ENCODE data around the gene DMD. TPM values are rescaled to one million over a fixed set of nuclear protein-coding genes. Genes with fewer than 3 reads are reported as not detected.

DMD gene
- 27.1 and 30.6 TPM in 2 replicates for total RNA-seq (ENCODE audit: low replicate concordance)

DNA sequence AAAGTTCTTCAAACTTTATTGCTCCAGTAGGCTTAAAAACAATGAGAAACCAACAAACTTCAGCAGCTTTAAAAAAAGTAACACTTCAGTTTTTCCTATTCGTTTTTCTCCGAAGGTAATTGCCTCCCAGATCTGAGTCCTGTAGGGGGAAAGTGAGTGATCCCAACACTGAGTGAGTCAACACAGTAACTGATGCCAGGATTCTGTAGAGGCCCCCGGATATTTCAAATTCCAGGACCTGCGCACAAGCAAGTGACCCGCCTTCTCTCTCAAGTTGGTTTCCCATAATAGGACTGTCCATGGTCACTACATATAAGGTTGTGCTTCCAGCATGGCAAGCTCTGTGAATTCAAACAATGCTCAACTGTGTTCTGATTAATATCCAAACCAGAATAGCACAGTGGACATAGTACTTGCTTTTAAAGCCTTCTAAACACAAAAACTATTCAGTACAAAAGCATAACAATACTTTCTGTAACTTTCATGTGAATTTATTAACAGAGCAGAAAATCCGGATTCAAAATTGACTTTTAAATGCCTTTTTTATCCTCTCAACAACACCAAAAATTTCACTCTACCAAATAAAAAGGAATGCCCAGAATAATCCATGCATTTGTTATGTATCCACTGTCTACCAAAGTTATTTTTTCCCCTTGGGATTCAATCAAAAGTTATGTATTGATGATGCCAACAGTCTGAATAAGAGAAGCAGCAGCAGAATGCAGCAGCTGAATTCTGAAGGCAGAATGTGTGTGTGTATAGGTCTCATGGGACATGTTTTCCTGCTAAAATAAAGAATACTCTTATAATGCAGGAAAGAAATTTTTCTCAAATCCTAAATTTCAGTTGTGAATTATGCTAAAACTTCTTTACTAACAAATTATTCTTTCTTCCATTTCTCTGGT, at the start of gene DMD:
Gene DMD (minus strand): TSS at position 194 of the 905 bp plus-strand sequence. CDS start 237 bp downstream, outside the sequence.
- peak within 1 kb of the TSS; percentile 1 for H2AFZ ChIP-seq (replicated peaks)
- no peak within 1 kb of the TSS for H3K9ac ChIP-seq
- H3K27me3 ChIP-seq = no peaks in the 10 kb centered on the region
- Mint-ChIP-seq H3K4me1 (peaks cover 8% of the 10 kb centered on the region), H3K27ac (no peak within 1 kb of the TSS), H3K36me3 (no peaks in the 10 kb centered on the region), H3K27me3 (ENCODE audit: insufficient read depth, low read depth) (no peaks in the 10 kb centered on the region), H3K4me3 (peak within 1 kb of the TSS; percentile 73), H3K9me3 (no peaks in the 10 kb centered on the region)
- H3K9me3 ChIP-seq (ENCODE audit: low read depth) = no peaks in the 10 kb centered on the region
- no peaks in the 10 kb centered on the region for H3K79me2 ChIP-seq (ENCODE audit: low read depth)
- DNase-seq (ENCODE audit: low spot score) = peak; percentile 41
- H3K4me3 ChIP-seq = no peak within 1 kb of the TSS
- TF ChIP-seq EZH2 (IDR thresholded peaks at IDR 0.05) (no peak), EZH2phosphoT487 (IDR thresholded peaks at IDR 0.05) (no peak)
- TF ChIP-seq, protein P1, sequence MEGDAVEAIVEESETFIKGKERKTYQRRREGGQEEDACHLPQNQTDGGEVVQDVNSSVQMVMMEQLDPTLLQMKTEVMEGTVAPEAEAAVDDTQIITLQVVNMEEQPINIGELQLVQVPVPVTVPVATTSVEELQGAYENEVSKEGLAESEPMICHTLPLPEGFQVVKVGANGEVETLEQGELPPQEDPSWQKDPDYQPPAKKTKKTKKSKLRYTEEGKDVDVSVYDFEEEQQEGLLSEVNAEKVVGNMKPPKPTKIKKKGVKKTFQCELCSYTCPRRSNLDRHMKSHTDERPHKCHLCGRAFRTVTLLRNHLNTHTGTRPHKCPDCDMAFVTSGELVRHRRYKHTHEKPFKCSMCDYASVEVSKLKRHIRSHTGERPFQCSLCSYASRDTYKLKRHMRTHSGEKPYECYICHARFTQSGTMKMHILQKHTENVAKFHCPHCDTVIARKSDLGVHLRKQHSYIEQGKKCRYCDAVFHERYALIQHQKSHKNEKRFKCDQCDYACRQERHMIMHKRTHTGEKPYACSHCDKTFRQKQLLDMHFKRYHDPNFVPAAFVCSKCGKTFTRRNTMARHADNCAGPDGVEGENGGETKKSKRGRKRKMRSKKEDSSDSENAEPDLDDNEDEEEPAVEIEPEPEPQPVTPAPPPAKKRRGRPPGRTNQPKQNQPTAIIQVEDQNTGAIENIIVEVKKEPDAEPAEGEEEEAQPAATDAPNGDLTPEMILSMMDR (IDR thresholded peaks at IDR 0.05) = no peak
- H3K4me1 ChIP-seq = no peaks in the 10 kb centered on the region
- no peaks in the 10 kb centered on the region for H3F3A ChIP-seq (ENCODE audit: low read depth)
- no peak within 1 kb of the TSS for H3K4me2 ChIP-seq
- H3K27ac ChIP-seq = no peak within 1 kb of the TSS
- no peaks in the 10 kb centered on the region for H4K20me1 ChIP-seq (ENCODE audit: low read depth)
- H3K36me3 ChIP-seq = no peaks in the 10 kb centered on the region

DNA sequence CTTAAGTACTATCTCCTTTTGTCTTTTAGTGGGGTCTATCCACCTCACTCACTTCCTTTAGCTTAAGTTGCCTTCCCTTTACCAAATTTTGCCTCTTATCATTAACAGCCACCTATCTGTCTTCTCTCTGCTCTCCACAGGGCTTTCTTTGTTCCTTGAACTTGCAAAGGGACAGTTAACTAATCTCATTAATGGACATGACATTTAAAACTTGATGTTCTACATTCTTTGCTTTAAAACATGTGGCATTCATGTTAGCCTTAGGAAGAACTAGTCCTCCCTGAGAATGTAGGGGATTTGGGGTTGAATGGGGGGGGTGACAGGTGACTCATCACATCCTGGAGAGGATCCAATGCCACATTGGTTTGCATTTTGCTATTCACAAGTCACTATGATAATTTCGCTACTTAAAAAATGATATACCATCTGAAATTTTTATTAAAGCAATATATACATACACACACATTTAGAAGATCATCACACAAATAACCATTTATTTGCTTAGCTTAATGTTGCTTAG, 41.0 kb upstream of the DMD start:
- Histone ChIP-seq H3F3A (ENCODE audit: low read depth) (no peaks in the 10 kb centered on the region), H3K4me3 (no peak overlapping the region), H3K4me1 (no peaks in the 10 kb centered on the region), H3K27ac (no peak overlapping the region), H3K9me3 (ENCODE audit: low read depth) (no peaks in the 10 kb centered on the region), H2AFZ (replicated peaks) (no peak overlapping the region), H3K4me2 (no peak overlapping the region), H4K20me1 (ENCODE audit: low read depth) (no peaks in the 10 kb centered on the region), H3K27me3 (no peaks in the 10 kb centered on the region), H3K79me2 (ENCODE audit: low read depth) (no peaks in the 10 kb centered on the region), H3K36me3 (no peaks in the 10 kb centered on the region), H3K9ac (no peak overlapping the region)
- Mint-ChIP-seq H3K4me1 (no peaks in the 10 kb centered on the region), H3K4me3 (no peak overlapping the region), H3K27ac (no peak overlapping the region), H3K36me3 (no peaks in the 10 kb centered on the region), H3K9me3 (no peaks in the 10 kb centered on the region), H3K27me3 (ENCODE audit: insufficient read depth, low read depth) (peaks cover 2% of the 10 kb centered on the region)
- DNase-seq (ENCODE audit: low spot score) = no peak
- TF ChIP-seq, protein P1 (IDR thresholded peaks at IDR 0.05) = no peak
- TF ChIP-seq EZH2phosphoT487 (IDR thresholded peaks at IDR 0.05) (no peak), EZH2 (IDR thresholded peaks at IDR 0.05) (no peak)

DNA sequence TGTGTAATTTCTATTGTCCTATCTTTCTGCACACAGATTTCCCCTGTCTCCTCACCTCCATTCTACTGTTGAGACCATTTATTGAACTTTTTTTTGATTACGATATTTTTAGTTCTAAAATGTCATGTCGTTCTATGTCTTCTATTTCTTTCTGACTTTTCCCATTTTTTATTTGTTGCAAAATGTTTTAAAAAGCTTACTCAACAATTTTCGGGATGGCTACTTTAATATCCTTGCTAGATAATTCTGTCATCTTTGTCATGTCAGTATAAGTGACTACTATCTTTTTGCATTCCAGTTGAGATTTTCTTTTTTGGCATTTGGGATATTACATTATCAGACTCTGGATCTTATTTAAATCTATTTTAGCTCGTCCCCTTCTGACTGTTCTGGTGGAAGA, 7.5 kb upstream of the DMD start:
- Mint-ChIP-seq H3K4me1 (no peaks in the 10 kb centered on the region), H3K4me3 (no peak overlapping the region), H3K27ac (no peak overlapping the region), H3K36me3 (no peaks in the 10 kb centered on the region), H3K9me3 (no peaks in the 10 kb centered on the region), H3K27me3 (ENCODE audit: insufficient read depth, low read depth) (no peaks in the 10 kb centered on the region)
- Histone ChIP-seq H3K27ac (no peak overlapping the region), H3K4me1 (no peaks in the 10 kb centered on the region), H4K20me1 (ENCODE audit: low read depth) (no peaks in the 10 kb centered on the region), H3K4me2 (no peak overlapping the region), H3K4me3 (no peak overlapping the region), H2AFZ (replicated peaks) (no peak overlapping the region), H3K9ac (no peak overlapping the region), H3K9me3 (ENCODE audit: low read depth) (no peaks in the 10 kb centered on the region), H3K36me3 (no peaks in the 10 kb centered on the region), H3K79me2 (ENCODE audit: low read depth) (no peaks in the 10 kb centered on the region), H3K27me3 (no peaks in the 10 kb centered on the region), H3F3A (ENCODE audit: low read depth) (no peaks in the 10 kb centered on the region)
- no peak for DNase-seq (ENCODE audit: low spot score)
- TF ChIP-seq EZH2phosphoT487 (IDR thresholded peaks at IDR 0.05) = no peak
- TF ChIP-seq, protein P1 (IDR thresholded peaks at IDR 0.05) = no peak
- TF ChIP-seq EZH2 (IDR thresholded peaks at IDR 0.05) = no peak

All from neural progenitor cell (in vitro differentiated cells).